Smooth muscle cell (in vitro differentiated cells): Measurements from ENCODE around the gene LYPD6B. TPM values are rescaled to one million over a fixed set of nuclear protein-coding genes. Genes with fewer than 3 reads are reported as not detected.

Experiments used
- DNase-seq: peaks from one replicate; lab custom pipeline; 2025; ENCODE audit not compliant: unreplicated experiment; lab: John Stamatoyannopoulos, UW
- H2AFZ ChIP-seq: fragments of 200-600 bp; sonication (generic); 2 replicates; pipeline ENCODE4 v1.6.0; 2016; ENCODE audit warnings: antibody characterized with exemption, low read depth, mild to moderate bottlenecking
- H3F3A ChIP-seq: fragments of 200-600 bp; sonication (generic); 2 replicates; pipeline ENCODE4 v1.6.0; 2017; ENCODE audit warnings: antibody characterized with exemption, low read depth
- H3K27ac ChIP-seq: fragments of 200-600 bp; sonication (generic); 2 replicates; pipeline ENCODE4 v1.5.1; 2016; ENCODE audit warnings: low read depth, mild to moderate bottlenecking
- H3K27me3 ChIP-seq: fragments of 200-600 bp; sonication (generic); 2 replicates; pipeline ENCODE4 v1.6.1; 2016; ENCODE audit warnings: low read depth, mild to moderate bottlenecking
- H3K36me3 ChIP-seq: fragments of 200-600 bp; sonication (generic); 2 replicates; pipeline ENCODE4 v1.5.1; 2016; ENCODE audit warnings: low read depth
- H3K4me1 ChIP-seq: fragments of 200-600 bp; sonication (generic); 2 replicates; pipeline ENCODE4 v1.5.1; 2016; ENCODE audit warnings: low read depth
- H3K4me2 ChIP-seq: fragments of 200-600 bp; sonication (generic); 2 replicates; pipeline ENCODE4 v1.6.0; 2016; ENCODE audit warnings: mild to moderate bottlenecking
- H3K4me3 ChIP-seq: fragments of 200-600 bp; sonication (generic); 2 replicates; pipeline ENCODE4 v1.5.1; 2016; ENCODE audit warnings: mild to moderate bottlenecking
- H3K79me2 ChIP-seq: fragments of 200-600 bp; sonication (generic); 2 replicates; pipeline ENCODE4 v1.6.0; 2016; ENCODE audit warnings: low read depth, mild to moderate bottlenecking
- H3K9ac ChIP-seq: fragments of 200-600 bp; sonication (generic); 2 replicates; pipeline ENCODE4 v1.6.0; 2016; ENCODE audit warnings: low read depth
- H3K9me3 ChIP-seq: fragments of 200-600 bp; sonication (generic); replicated peaks from 2 replicates; pipeline ENCODE4 v1.5.1; 2016; ENCODE audit warnings: low read depth
- H4K20me1 ChIP-seq: fragments of 200-600 bp; sonication (generic); 2 replicates; pipeline ENCODE4 v1.6.0; 2016; ENCODE audit warnings: low read depth
- WGBS: methylation state at CpG from one replicate; pipeline ENCODE4 v1.1.7; 2016; ENCODE audit warnings: low lambda C conversion rate; 5-methylcytosine and 5-hydroxymethylcytosine counted together
- polyA plus RNA-seq: library from polyadenylated mRNA; unstranded; fragments of >200 nt; fragmentation: Nextera tagmentation; extraction: Ambion mirVana; gene quantifications from 2 replicates; pipeline ENCODE4 v1.2.1, GENCODE V29; 2016
- total RNA-seq: library from RNA; depleted of rRNA; stranded (reverse); fragments of >200 nt; gene quantifications from 2 replicates; pipeline ENCODE4 v1.2.3, GENCODE V29; 2014
- TF ChIP-seq, protein P1 (sequence below): fragments of 200-600 bp; sonication (generic); IDR thresholded peaks from 2 replicates; pipeline ENCODE4 v1.5.1; 2017; ENCODE audit warnings: borderline replicate concordance, mild to moderate bottlenecking, antibody characterized with exemption; ENCODE audit not compliant: insufficient read depth, poor library complexity, severe bottlenecking

The LYPD6B gene
- total and polyA plus RNA-seq, 2 experiments from 2014 or later, result 4.9 to 10.6 TPM

DNA sequence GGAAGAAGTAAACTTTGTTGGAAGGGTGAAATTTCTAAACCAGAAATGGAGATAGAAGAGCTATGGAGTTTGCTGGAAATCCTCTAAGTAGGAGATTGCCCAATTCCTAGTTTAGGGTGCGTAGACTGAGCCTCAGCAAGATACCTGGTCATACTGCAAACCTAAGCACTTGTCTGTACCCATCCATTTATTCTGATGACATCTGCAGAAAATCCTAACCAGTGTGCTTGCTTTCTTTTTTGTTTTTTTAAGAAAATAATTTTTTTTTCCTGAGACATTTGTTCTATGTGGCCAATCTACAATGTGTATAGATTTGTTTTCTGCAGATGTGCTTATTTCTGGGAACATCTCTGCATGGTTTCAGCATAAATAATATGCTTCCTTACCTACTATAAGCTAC, 144.7 kb downstream of the LYPD6B start:
- H3K27ac ChIP-seq, result no peak overlapping the region
- no peak overlapping the region for H2AFZ ChIP-seq
- H3K9me3 ChIP-seq, result no peaks in the 10 kb centered on the region
- DNase-seq, result no peak
- TF ChIP-seq, protein P1, sequence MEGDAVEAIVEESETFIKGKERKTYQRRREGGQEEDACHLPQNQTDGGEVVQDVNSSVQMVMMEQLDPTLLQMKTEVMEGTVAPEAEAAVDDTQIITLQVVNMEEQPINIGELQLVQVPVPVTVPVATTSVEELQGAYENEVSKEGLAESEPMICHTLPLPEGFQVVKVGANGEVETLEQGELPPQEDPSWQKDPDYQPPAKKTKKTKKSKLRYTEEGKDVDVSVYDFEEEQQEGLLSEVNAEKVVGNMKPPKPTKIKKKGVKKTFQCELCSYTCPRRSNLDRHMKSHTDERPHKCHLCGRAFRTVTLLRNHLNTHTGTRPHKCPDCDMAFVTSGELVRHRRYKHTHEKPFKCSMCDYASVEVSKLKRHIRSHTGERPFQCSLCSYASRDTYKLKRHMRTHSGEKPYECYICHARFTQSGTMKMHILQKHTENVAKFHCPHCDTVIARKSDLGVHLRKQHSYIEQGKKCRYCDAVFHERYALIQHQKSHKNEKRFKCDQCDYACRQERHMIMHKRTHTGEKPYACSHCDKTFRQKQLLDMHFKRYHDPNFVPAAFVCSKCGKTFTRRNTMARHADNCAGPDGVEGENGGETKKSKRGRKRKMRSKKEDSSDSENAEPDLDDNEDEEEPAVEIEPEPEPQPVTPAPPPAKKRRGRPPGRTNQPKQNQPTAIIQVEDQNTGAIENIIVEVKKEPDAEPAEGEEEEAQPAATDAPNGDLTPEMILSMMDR, result no peak
- no peaks in the 10 kb centered on the region for H3F3A ChIP-seq
- no peak overlapping the region for H3K9ac ChIP-seq
- H3K79me2 ChIP-seq, result no peaks in the 10 kb centered on the region
- H3K4me1 ChIP-seq, result no peaks in the 10 kb centered on the region
- H4K20me1 ChIP-seq, result no peaks in the 10 kb centered on the region
- H3K27me3 ChIP-seq, result peaks cover 25% of the 10 kb centered on the region
- H3K4me2 ChIP-seq, result no peak overlapping the region
- no peaks in the 10 kb centered on the region for H3K36me3 ChIP-seq
- H3K4me3 ChIP-seq, result no peak overlapping the region
- 97% methylated on average over 1 of the region's 1 CpG for WGBS

DNA sequence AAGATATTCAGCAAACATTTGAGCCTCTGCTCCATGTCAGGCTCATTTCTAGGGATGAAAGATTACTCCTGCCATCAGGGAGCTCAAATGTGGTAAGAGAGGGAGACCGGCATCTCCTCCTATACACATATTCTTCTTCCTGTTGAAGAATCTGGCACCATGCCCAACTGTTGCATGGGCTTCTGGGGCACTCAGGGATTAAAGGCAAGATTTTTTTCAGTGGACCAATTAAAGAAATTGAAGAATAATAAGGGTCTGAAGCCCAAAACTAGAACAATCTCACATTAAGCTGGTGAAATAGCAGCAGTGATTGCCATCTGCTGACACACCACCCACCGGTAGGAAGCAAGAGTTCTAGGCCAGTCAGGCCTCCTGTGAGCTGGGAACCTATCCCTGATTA, 146.5 kb downstream of the LYPD6B start:
- no peak overlapping the region for H3K4me2 ChIP-seq
- TF ChIP-seq, protein P1, result no peak
- no peak overlapping the region for H3K4me3 ChIP-seq
- DNase-seq, result no peak
- 71% methylated on average over 2 of the region's 2 CpGs for whole genome bisulfite sequencing
- no peaks in the 10 kb centered on the region for H3K36me3 ChIP-seq
- H2AFZ ChIP-seq, result no peak overlapping the region
- no peak overlapping the region for H3K9ac ChIP-seq
- H4K20me1 ChIP-seq, result no peaks in the 10 kb centered on the region
- H3K27ac ChIP-seq, result no peak overlapping the region
- no peaks in the 10 kb centered on the region for H3K4me1 ChIP-seq
- peaks cover 17% of the 10 kb centered on the region for H3K27me3 ChIP-seq
- no peaks in the 10 kb centered on the region for H3K79me2 ChIP-seq
- H3K9me3 ChIP-seq, result no peaks in the 10 kb centered on the region
- H3F3A ChIP-seq, result no peaks in the 10 kb centered on the region

DNA sequence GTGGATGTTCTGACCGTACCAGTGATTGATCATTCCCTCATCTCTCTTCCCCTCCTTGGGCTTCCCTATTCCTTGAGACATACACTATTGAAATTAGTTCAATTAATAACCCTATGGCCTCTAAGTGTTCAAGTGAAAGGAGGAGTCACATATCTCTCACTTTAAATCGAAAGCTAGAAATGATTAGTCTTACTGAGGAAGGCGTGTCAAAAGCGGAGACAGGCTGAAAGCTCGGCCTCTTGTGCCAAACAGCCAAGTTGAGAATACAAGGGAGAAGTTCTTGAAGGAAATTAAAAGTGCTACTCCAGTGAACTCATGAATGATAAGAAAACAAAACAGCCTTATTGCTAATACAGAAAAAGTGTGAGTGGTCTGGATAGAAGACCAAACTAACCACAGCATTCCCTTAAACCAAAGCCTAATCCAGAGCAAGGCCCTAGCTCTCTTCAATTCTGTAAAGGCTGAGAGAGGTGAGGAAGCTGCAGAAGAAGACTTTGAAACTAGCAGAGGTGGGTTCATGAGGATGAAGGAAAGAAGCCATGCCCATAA, 147.5 kb downstream of the LYPD6B start:
- H3K4me1 ChIP-seq, result no peaks in the 10 kb centered on the region
- peaks cover 17% of the 10 kb centered on the region for H3K27me3 ChIP-seq
- TF ChIP-seq, protein P1, result no peak
- H2AFZ ChIP-seq, result no peak overlapping the region
- no peaks in the 10 kb centered on the region for H3K36me3 ChIP-seq
- H3K27ac ChIP-seq, result no peak overlapping the region
- DNase-seq, result no peak
- H4K20me1 ChIP-seq, result no peaks in the 10 kb centered on the region
- H3K4me2 ChIP-seq, result no peak overlapping the region
- H3K9ac ChIP-seq, result no peak overlapping the region
- WGBS, result 92% methylated on average over 5 of the region's 5 CpGs
- H3K79me2 ChIP-seq, result no peaks in the 10 kb centered on the region
- no peaks in the 10 kb centered on the region for H3F3A ChIP-seq
- H3K4me3 ChIP-seq, result no peak overlapping the region
- no peaks in the 10 kb centered on the region for H3K9me3 ChIP-seq

DNA sequence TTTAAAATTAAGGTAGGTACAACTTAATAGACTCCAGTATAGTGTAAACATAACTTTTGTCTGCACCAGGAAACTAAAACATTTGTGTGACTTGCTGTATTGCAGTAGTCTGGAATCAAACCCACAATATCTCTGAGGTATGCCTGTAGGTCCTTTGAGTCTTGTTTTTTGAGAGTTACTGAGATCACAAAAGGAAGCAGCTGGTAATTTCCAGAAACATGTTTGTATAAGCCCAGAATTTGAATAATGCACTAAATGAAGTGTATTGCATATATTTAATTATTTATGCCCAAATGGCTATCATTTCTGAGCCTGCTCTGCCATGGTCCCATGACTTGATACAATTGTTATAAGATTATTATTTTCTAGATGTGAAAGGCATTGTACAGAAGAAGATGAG, 148.6 kb downstream of the LYPD6B start:
- Histone ChIP-seq H3K4me1 (no peaks in the 10 kb centered on the region), H3K9me3 (no peaks in the 10 kb centered on the region), H3K79me2 (no peaks in the 10 kb centered on the region), H4K20me1 (no peaks in the 10 kb centered on the region), H3K27me3 (peaks cover 20% of the 10 kb centered on the region), H3K4me3 (no peak overlapping the region), H3K27ac (no peak overlapping the region), H2AFZ (no peak overlapping the region), H3K36me3 (no peaks in the 10 kb centered on the region), H3K9ac (no peak overlapping the region), H3K4me2 (no peak overlapping the region), H3F3A (no peaks in the 10 kb centered on the region)
- no peak for DNase-seq
- TF ChIP-seq, protein P1, result no peak
